CD4-positive, alpha-beta T cell treated with Interleukin-1 beta for 1 hour (primary cell): ENCODE data around the gene CCDC188.
A peak's percentile ranks its signal among the peaks of the same experiment; 100 is the strongest.

Experiments used
- DNase-seq, 2 donors: peaks; one replicate each; pipeline ENCODE4 v3.0.0-alpha.2; 2020 to 2022

The CCDC188 gene

GRCh38 chr22:20131859-20132685 lies 18.8 kb downstream of the CCDC188 start:
- DNase-seq, result no peak

- peak; percentile 34 to 46 for DNase-seq
These were observed 19.3 kb downstream of the CCDC188 start, which contains the start of gene ZDHHC8 for GRCh38 chr22:20131597-20131858. ZDHHC8 (plus strand) TSS chr22:20131804; CDS start chr22:20131948, 144 bp downstream.

GRCh38 chr22:20130731-20131596 lies 19.9 kb downstream of the CCDC188 start:
- peak; percentile 82 to 83 for DNase-seq

GRCh38 chr22:20130319-20130718 lies 20.5 kb downstream of the CCDC188 start:
- DNase-seq, result peak in 1 of 2 donors; percentile 6

- no peak for DNase-seq
These were observed 21.2 kb downstream of the CCDC188 start for GRCh38 chr22:20129747-20130014.

- DNase-seq, result peak; percentile 35 to 66
These were observed 21.7 kb downstream of the CCDC188 start for GRCh38 chr22:20128902-20129746.

- DNase-seq, result no peak
These were observed 22.3 kb downstream of the CCDC188 start for GRCh38 chr22:20128619-20128901.

GRCh38 chr22:20127869-20128618 lies 22.8 kb downstream of the CCDC188 start:
- DNase-seq, result no peak

- no peak for DNase-seq
These were observed 23.5 kb downstream of the CCDC188 start for GRCh38 chr22:20127318-20127868.

GRCh38 chr22:20126284-20127029 lies 24.4 kb downstream of the CCDC188 start:
- DNase-seq, result no peak

- no peak for DNase-seq
These were observed 25.4 kb downstream of the CCDC188 start for GRCh38 chr22:20125201-20126174.

GRCh38 chr22:20124083-20124787 lies 26.6 kb downstream of the CCDC188 start:
- DNase-seq, result no peak

GRCh38 chr22:20123366-20124082 lies 27.3 kb downstream of the CCDC188 start:
- DNase-seq, result no peak

- DNase-seq, result no peak
These were observed 28.9 kb downstream of the CCDC188 start for GRCh38 chr22:20121856-20122415.

- DNase-seq, result no peak
These were observed 32.4 kb downstream of the CCDC188 start for GRCh38 chr22:20118300-20119020.

GRCh38 chr22:20117633-20118299 lies 33.1 kb downstream of the CCDC188 start:
- DNase-seq, result peak; percentile 41 to 56

GRCh38 chr22:20116951-20117632 lies 33.8 kb downstream of the CCDC188 start, which contains the start of gene TRMT2A:
TRMT2A (minus strand) TSS chr22:20117226; CDS start chr22:20116906, 320 bp downstream.
- DNase-seq, result peak; percentile 97
